NCI-H2227 (cell line): Measurements from ENCODE around the gene BCL2L2.

Experiments used
- DNase-seq: peaks from one replicate; lab custom pipeline; 2025; ENCODE audit not compliant: unreplicated experiment; lab: John Stamatoyannopoulos, UW

BCL2L2 gene

DNA sequence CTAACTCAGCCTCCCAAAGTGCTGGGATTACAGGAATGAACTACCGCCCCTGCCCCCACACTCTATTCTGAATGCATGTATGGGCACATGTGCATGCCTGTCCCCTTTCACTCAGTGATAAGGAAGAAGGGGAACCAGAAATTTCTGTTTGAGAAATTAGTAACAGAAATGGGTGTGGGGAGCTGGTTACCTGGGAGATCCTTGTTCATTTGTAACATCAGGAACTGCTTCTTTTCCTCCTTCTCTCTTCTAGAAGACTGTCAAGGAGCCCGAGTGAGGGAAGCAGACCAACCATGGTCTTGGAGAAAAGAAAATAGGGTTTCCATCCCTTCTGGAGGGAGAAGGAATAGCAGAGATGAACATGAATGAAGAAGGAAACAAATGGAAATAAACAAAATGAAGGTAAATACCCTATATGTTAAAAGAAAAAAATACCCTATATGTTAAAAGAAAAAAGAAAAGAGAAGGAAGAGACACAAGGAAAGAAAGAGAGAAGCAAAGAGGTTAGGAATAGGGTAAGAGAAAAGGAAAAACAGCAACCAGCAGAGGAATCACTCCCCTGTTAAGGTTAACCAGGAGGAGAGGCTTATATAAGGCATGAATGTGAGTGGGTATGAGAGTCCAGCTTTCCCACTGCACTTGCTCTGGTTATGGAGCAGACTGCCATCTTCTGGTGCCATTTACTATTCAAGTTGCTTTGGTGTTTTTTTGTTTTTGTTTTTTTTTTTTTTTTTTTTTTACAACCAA is 7.2 kb upstream of the BCL2L2 start:
- peak; percentile 46 for DNase-seq

DNA sequence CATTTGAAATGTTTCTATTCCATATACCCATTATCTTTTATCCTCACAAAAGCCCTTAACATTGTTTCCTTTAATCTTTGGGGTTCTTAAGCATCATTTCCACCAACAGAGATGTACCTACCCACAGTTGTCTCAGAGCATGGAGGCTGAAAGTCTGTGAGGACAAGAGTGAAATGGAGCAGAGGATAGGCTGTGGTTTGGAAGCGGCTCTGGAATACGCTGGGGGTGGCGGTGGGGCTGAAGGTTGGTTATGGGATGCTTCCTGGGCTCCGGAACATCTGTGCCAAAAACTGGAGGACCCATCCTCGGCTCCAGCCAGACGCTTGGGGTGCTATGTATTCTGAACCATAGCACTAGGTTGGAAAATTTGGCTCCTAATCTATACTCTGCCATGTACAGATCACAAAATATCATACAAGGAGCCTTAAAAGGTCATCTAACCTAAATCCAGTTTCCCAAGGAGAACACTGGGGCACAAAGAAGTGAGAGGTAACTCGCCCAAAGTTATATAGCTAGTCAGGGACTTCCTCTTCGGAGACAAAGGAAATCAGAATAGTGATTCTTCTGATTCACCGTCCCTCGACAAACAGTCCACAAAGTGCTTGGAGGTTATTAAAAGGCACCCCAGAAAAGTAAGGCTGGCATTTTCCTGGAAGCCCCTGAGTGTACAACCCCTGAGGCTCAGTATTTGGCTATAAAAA is 6.5 kb upstream of the BCL2L2 start:
- no peak for DNase-seq

DNA sequence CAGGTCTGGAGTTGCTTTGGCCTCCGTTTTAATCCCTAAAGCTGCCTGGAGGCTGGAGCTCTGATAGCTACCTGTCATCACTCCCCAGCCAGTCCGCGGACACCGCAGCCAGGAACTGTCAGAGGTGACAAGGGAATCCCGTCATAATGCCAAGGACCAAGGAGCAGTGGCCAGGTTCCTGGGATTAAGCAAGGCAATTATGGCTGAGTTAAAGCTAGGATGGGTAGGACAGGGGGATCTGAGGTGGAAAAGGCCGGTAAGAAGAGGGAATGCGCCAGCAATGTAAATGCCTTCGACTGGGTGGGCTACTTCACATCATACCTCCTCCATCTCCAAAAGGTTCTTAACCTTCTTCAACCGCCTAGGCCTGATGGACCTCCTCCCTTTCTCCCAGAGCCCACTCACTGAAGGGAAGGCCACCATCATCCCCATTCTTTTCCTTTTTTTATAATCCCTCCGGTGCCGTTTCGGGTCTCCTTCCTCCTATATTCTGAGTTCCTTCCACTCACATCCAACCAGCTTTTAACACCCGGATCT is 5.9 kb upstream of the BCL2L2 start:
- DNase-seq: peak; percentile 26

- DNase-seq: peak; percentile 99
These were observed 5.2 kb upstream of the BCL2L2 start for GRCh38 chr14:23301288-23301968.

DNA sequence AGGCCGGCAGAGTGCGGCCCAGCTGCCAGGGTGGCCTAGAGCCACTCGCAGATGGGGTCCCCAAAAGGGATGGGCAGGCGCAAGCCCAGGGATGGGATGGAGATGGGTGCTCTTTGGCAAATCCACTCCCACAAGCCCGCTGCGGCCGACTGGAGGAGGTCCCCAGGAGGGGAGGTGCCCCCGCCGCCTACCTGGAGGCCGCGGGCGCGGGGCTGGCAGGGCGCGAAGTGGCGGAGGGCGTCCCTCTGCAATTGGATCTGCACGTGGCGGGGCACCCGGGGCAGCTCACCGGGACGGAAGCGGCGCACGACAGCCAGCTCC is 4.7 kb upstream of the BCL2L2 start:
- no peak for DNase-seq

- DNase-seq: peak; percentile 82
These were observed 4.1 kb upstream of the BCL2L2 start, which contains the start of gene PPP1R3E for GRCh38 chr14:23302290-23303225. PPP1R3E (minus strand) TSS chr14:23302859; CDS start chr14:23302576, 283 bp downstream.

DNA sequence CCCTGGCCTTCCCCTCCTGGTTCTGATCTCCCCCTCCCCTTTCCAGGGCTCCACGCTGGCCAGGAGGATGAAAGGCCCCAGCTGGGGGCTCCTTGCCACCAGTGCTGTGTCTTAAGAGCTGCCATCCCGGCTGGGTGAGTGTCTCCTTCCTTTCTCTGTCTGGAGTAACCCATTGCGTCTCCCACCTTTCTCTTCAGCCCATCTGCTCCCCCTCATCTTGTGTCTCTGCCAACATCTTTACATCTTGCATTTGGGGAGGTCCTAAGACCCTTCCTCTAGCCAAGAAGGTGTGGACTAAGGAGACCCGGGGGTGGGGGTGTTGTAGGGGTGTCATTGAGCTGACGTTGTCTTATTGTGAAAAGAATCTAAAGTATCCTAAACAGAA is 505 bp downstream of the BCL2L2 start:
- no peak for DNase-seq

GRCh38 chr14:23307687-23308644 is 1.3 kb downstream of the BCL2L2 start:
- DNase-seq: no peak

GRCh38 chr14:23308721-23309445 is 2.2 kb downstream of the BCL2L2 start:
- no peak for DNase-seq

GRCh38 chr14:23310546-23310945 is 3.9 kb downstream of the BCL2L2 start:
- DNase-seq: no peak

DNA sequence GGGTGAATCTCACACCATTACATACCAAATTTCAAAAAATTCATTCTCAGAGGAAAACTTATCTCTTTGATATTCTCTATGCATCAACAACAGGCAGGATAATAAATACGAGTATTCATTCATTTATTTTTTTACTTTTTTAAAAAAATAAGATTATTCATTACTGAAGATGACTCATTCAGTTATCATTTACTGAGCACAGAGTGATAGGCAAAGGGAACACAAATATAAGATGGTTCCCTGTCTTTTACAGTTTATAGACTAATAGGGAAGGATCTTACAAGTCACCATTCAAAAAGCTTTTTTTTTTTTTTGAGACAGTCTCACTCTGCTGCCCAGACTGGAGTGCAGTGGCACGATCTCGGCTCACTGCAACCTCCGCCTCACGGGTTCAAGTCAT is 9.7 kb downstream of the BCL2L2 start:
- no peak for DNase-seq

GRCh38 chr14:23319746-23320583 is 13.3 kb downstream of the BCL2L2 start:
- no peak for DNase-seq

DNA sequence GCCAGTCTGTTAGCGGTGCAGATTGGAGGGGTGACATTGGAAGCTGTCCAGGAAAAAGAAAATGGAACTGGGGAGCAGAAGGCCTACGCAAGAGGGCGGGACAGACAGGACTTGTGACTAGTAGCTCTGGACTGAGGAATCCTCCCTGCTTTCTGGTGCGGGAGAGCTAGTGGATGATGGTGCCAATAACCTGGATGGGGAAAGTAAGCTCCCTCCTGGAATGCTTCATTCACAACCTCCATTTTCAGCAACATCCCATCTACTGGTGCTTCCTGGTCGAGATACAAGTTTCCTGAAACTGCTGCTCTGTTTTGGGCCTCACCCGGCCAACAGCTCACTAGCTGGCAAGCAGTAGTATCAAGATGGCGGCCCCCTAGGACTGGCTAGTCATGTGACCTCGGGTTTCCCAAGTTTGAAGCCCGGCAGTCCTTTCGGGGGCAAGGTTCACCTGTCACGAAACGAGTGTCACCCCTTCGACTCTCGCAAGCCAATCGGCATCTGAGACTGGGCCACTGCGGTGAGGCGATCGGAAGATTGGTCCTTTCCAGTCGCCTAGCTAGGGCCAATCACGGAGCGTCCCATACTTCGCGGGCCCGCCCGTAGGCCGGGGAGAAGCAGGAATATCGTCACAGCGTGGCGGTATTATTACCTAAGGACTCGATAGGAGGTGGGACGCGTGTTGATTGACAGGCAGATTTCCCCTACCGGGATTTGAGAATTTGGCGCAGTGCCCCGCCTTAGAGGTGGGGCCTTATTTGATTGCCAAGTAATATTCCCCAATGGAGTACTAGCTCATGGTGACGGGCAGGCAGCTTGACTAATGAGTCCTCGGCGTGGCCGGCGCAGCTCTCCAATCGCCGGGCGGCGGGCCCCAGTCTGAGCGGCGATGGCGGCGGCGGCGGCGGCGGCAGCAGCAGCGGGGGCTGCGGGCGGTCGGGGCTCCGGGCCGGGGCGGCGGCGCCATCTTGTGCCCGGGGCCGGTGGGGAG is 14.2 kb downstream of the BCL2L2 start, which contains the start of gene PABPN1:
TSS of gene PABPN1 (plus strand) at position 874 of the 988 bp plus-strand sequence. CDS start at position 887, 13 bp downstream.
- peak; percentile 100 for DNase-seq

- peak; percentile 61 for DNase-seq
These were observed 15.2 kb downstream of the BCL2L2 start for GRCh38 chr14:23321572-23322547.
